Endothelial cell (in vitro differentiated cells): ENCODE measurements around the gene DIDO1. TPM values are rescaled to one million over a fixed set of nuclear protein-coding genes. Genes with fewer than 3 reads are reported as not detected.

Experiments used
- DNase-seq: peaks from one replicate; pipeline ENCODE4 v3.0.0; 2021; ENCODE audit warnings: low spot score
- H3K27ac Mint-ChIP-seq: one replicate; pipeline ENCODE4 v1.8.0; 2021; ENCODE audit warnings: mixed read lengths, inconsistent platforms; ENCODE audit not compliant: unreplicated experiment
- H3K27me3 Mint-ChIP-seq: one replicate; pipeline ENCODE4 v1.8.0; 2021; ENCODE audit warnings: mild to moderate bottlenecking, moderate library complexity, mixed read lengths, inconsistent platforms; ENCODE audit not compliant: unreplicated experiment
- H3K36me3 Mint-ChIP-seq: one replicate; pipeline ENCODE4 v1.8.0; 2021; ENCODE audit warnings: mild to moderate bottlenecking, low read depth, mixed read lengths, inconsistent platforms; ENCODE audit not compliant: unreplicated experiment
- H3K4me1 Mint-ChIP-seq: one replicate; pipeline ENCODE4 v1.8.0; 2021; ENCODE audit warnings: mild to moderate bottlenecking, mixed read lengths, inconsistent platforms; ENCODE audit not compliant: unreplicated experiment
- H3K4me3 Mint-ChIP-seq: one replicate; pipeline ENCODE4 v1.8.0; 2021; ENCODE audit warnings: mild to moderate bottlenecking, mixed read lengths, inconsistent platforms; ENCODE audit not compliant: unreplicated experiment
- H3K9me3 Mint-ChIP-seq: one replicate; pipeline ENCODE4 v1.8.0; 2021; ENCODE audit warnings: mixed read lengths, inconsistent platforms; ENCODE audit not compliant: unreplicated experiment
- total RNA-seq: library from RNA; stranded (reverse); fragmentation: NEBNext Ultra II Directional; extraction: Animal tissue kit (Norgen Biotek cat#: 25700); gene quantifications from one replicate; pipeline ENCODE4 v1.2.1, GENCODE V29; 2021; ENCODE audit not compliant: unreplicated experiment
- TF ChIP-seq, protein P1 (sequence below): fragments of 200-600 bp; sonication (generic); IDR thresholded peaks from one replicate; pipeline ENCODE4 v1.5.0; 2021; ENCODE audit warnings: antibody characterized with exemption; ENCODE audit not compliant: unreplicated experiment

DIDO1 gene
- total RNA-seq, 1 donor from 2014 or later = 61.0 TPM

DNA sequence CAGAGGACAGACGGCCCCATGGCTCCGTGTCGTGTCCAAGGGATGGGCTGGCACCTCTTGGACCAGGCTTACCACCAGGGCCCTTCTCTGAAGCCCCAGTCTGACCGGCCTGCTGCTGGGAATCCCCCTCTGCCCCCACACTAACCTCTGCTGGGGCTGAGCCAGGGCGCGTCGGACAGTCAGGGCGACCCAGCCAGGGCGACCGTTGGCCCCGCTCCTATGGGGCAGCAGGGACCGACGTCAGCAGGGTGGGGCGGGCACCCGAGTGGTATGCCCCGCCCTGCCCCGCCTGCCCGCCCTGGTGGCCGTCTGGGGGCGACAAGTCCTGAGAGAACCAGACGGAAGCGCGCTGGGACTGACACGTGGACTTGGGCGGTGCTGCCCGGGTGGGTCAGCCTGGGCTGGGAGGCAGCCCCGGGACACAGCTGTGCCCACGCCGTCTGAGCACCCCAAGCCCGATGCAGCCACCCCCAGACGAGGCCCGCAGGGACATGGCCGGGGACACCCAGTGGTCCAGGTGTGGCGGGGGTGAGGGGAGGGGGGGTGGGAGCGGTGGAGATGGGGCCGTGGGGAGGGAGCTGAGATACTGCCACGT, 26.2 kb upstream of the DIDO1 start, which contains the start of gene SLC17A9:
TSS of gene SLC17A9 (plus strand) at position 337 of the 595 bp plus-strand sequence. CDS start at position 459, 122 bp downstream.
- TF ChIP-seq, protein P1, sequence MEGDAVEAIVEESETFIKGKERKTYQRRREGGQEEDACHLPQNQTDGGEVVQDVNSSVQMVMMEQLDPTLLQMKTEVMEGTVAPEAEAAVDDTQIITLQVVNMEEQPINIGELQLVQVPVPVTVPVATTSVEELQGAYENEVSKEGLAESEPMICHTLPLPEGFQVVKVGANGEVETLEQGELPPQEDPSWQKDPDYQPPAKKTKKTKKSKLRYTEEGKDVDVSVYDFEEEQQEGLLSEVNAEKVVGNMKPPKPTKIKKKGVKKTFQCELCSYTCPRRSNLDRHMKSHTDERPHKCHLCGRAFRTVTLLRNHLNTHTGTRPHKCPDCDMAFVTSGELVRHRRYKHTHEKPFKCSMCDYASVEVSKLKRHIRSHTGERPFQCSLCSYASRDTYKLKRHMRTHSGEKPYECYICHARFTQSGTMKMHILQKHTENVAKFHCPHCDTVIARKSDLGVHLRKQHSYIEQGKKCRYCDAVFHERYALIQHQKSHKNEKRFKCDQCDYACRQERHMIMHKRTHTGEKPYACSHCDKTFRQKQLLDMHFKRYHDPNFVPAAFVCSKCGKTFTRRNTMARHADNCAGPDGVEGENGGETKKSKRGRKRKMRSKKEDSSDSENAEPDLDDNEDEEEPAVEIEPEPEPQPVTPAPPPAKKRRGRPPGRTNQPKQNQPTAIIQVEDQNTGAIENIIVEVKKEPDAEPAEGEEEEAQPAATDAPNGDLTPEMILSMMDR = no peak
- H3K36me3 Mint-ChIP-seq = peaks cover 10% of the 10 kb centered on the region
- peaks cover 5% of the 10 kb centered on the region for H3K27me3 Mint-ChIP-seq
- H3K27ac Mint-ChIP-seq = no peak within 1 kb of the TSS
- DNase-seq = peak; percentile 41
- no peaks in the 10 kb centered on the region for H3K9me3 Mint-ChIP-seq
- no peak within 1 kb of the TSS for H3K4me3 Mint-ChIP-seq
- peaks cover 10% of the 10 kb centered on the region for H3K4me1 Mint-ChIP-seq

DNA sequence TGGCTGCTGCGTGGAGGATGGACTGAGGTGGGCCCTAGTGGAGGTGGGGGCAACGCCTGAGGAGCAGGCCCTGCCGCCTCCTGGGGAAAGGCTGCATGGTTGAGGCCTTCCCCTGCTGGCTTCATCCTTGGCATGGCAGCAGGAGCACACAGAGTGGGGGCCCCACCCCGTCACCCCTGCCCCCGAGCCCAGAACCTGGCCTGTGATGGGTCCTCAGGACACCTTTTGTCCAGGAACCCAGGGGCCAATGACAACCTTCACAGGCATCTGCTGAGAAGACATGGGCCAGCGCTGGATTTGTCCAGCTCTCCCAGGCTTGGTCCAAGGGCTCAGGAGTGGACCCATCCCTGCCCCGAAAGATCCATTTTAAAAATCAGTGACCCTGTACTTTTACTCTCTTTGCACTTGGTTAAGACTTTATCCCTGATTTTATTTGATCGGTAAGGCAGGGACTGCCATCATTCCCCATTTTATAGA, 25.6 kb upstream of the DIDO1 start:
- H3K27me3 Mint-ChIP-seq = peaks cover 5% of the 10 kb centered on the region
- peaks cover 10% of the 10 kb centered on the region for H3K4me1 Mint-ChIP-seq
- no peak for DNase-seq
- peaks cover 16% of the 10 kb centered on the region for H3K36me3 Mint-ChIP-seq
- H3K4me3 Mint-ChIP-seq = no peak overlapping the region
- TF ChIP-seq, protein P1 = no peak
- no peak overlapping the region for H3K27ac Mint-ChIP-seq
- H3K9me3 Mint-ChIP-seq = no peaks in the 10 kb centered on the region

DNA sequence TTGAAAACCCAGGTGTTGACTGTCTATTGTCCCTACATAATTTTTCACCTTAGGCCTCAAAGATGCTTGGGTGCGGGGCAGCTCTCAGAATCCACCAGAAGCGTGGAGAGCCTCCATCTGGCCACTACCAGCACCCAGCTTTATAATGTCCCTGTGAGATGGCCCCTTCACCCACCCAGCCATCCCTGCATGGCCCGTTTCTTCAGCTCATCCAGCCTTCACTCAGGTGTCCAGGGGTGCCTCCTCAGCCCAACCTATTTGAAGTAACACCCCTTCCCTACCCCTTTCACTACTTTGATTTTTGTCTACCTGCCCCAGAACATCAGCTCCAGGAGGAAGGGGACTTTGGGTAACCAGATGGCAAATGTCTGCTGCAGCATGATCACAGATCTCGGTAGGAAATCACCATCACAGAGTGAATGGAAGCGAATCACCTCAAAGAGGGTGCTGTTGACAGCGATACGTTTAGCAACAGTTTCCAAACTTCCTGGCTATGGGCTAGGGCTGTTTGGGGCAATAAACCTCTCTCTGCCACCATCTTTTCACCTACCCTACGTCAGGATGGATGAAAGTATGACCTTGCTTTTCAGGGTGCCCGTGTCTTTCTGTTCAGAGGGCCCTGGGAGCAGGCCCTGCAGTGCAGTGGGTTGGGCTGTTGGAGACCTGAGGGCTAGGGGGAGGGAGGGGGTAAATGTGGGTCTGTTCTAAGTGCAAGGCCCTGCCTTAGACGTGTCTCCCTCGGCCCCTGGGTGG, 25.0 kb upstream of the DIDO1 start:
- Mint-ChIP-seq H3K4me1 (peaks cover 10% of the 10 kb centered on the region), H3K4me3 (peak overlapping the region; percentile 22), H3K9me3 (no peaks in the 10 kb centered on the region), H3K36me3 (peaks cover 21% of the 10 kb centered on the region), H3K27ac (no peak overlapping the region), H3K27me3 (peaks cover 4% of the 10 kb centered on the region)
- no peak for DNase-seq
- TF ChIP-seq, protein P1 = no peak

DNA sequence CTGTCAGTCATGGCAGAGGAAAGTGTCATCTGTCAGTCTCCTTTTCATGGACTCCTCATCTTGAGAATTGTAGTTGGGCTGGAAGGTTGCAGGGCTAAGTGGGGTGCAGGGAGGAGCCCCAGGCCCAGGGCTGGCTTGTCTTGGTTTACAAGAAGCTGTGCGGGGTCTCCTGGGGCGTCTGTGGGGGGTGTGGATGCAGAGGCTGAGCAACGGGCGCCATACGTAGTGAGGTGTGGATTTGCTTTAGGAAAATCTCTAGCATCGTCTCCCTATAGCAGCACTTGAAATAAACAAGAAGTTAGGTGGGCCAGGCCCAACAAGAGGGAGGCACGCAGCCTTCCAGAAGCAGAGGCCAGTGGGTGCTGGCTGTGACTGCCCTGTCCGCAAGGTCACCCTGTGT, 24.4 kb upstream of the DIDO1 start:
- H3K36me3 Mint-ChIP-seq = peaks cover 21% of the 10 kb centered on the region
- TF ChIP-seq, protein P1 = no peak
- peak overlapping the region; percentile 42 for H3K27ac Mint-ChIP-seq
- H3K4me1 Mint-ChIP-seq = peaks cover 10% of the 10 kb centered on the region
- H3K9me3 Mint-ChIP-seq = no peaks in the 10 kb centered on the region
- H3K27me3 Mint-ChIP-seq = peaks cover 4% of the 10 kb centered on the region
- H3K4me3 Mint-ChIP-seq = no peak overlapping the region
- no peak for DNase-seq

DNA sequence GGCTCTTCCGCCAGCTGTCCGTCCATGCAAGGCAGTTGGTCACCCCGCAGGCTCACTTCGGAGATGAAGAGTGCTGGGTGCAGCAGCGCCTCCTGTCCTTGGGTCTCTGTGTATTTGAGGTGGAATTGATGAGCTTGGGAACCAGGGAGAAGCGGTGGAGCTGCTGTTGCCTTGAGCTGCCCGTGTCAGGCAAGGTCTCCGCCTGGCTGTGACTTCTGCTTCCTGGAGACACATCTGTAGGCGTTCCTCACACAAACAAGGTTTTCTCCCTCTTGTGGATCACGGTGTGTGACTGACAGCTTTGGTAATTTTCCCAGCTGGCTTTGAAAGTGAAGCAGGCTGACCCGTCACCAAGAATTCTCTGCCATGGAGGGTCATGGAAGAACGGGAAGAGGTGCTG, 23.7 kb upstream of the DIDO1 start:
- peak overlapping the region; percentile 76 for H3K4me3 Mint-ChIP-seq
- TF ChIP-seq, protein P1 = no peak
- H3K36me3 Mint-ChIP-seq = peaks cover 21% of the 10 kb centered on the region
- H3K9me3 Mint-ChIP-seq = no peaks in the 10 kb centered on the region
- peaks cover 10% of the 10 kb centered on the region for H3K4me1 Mint-ChIP-seq
- DNase-seq = no peak
- H3K27ac Mint-ChIP-seq = peak overlapping the region; percentile 75
- H3K27me3 Mint-ChIP-seq = peaks cover 4% of the 10 kb centered on the region
